DOHH2 (cell line): ENCODE data around the gene ZYG11B.

ENCODE experiments used
- H3F3A ChIP-seq: fragments of 200-600 bp; sonication (generic), shearing (Covaris generic); 2 replicates; pipeline ENCODE4 v1.6.0; 2016; ENCODE audit warnings: antibody characterized with exemption, mild to moderate bottlenecking; ENCODE audit not compliant: control insufficient read depth, insufficient read depth
- H3K27ac ChIP-seq: fragments of 200-600 bp; sonication (generic); 2 replicates; pipeline ENCODE4 v1.5.1; 2014; ENCODE audit warnings: low read depth, mild to moderate bottlenecking, low read length, moderate library complexity
- H3K27me3 ChIP-seq: fragments of 200-600 bp; sonication (generic); 2 replicates; pipeline ENCODE4 v1.6.1; 2014; ENCODE audit warnings: mild to moderate bottlenecking, low read length, mixed read lengths; ENCODE audit not compliant: control insufficient read depth
- H3K36me3 ChIP-seq: fragments of 200-600 bp; sonication (generic); 2 replicates; pipeline ENCODE4 v1.6.1; 2014; ENCODE audit warnings: mild to moderate bottlenecking, low read length, moderate library complexity, mixed read lengths; ENCODE audit not compliant: control insufficient read depth
- H3K4me1 ChIP-seq: fragments of 200-600 bp; sonication (generic); 2 replicates; pipeline ENCODE4 v1.6.1; 2014; ENCODE audit warnings: mild to moderate bottlenecking, low read length, mixed read lengths; ENCODE audit not compliant: control insufficient read depth
- H3K4me2 ChIP-seq: fragments of 200-600 bp; sonication (generic); 2 replicates; pipeline ENCODE4 v1.6.0; 2014; ENCODE audit warnings: mild to moderate bottlenecking, low read length, moderate library complexity
- H3K4me3 ChIP-seq: fragments of 200-600 bp; sonication (generic); 2 replicates; pipeline ENCODE4 v1.5.1; 2014; ENCODE audit warnings: mild to moderate bottlenecking, low read length, mixed read lengths
- H3K79me2 ChIP-seq: fragments of 200-600 bp; sonication (generic); 2 replicates; pipeline ENCODE4 v1.6.1; 2014; ENCODE audit warnings: mild to moderate bottlenecking, low read length, mixed read lengths; ENCODE audit not compliant: control insufficient read depth
- H3K9me2 ChIP-seq: fragments of 200-600 bp; sonication (generic); replicated peaks from 2 replicates; pipeline ENCODE4 v1.6.1; 2014; ENCODE audit warnings: mild to moderate bottlenecking, low read length, mixed read lengths; ENCODE audit not compliant: control insufficient read depth
- H3K9me3 ChIP-seq: fragments of 200-600 bp; sonication (generic); 2 replicates; pipeline ENCODE4 v1.6.1; 2014; ENCODE audit warnings: antibody characterized with exemption, low read length, mixed read lengths; ENCODE audit not compliant: control insufficient read depth, insufficient read depth
- H4K20me1 ChIP-seq: fragments of 200-600 bp; sonication (generic); 2 replicates; pipeline ENCODE4 v1.6.0; 2014; ENCODE audit warnings: low read depth, mild to moderate bottlenecking, antibody characterized with exemption, low read length, moderate library complexity; ENCODE audit not compliant: control insufficient read depth, insufficient read depth
- CTCF ChIP-seq: fragments of 200-600 bp; sonication (generic); IDR thresholded peaks from one replicate; pipeline ENCODE4 v1.5.1; 2014; ENCODE audit warnings: antibody characterized with exemption, mild to moderate bottlenecking, low read depth, low read length; ENCODE audit not compliant: poor library complexity, severe bottlenecking
- EZH2phosphoT487 ChIP-seq: fragments of 200-600 bp; sonication (generic); IDR thresholded peaks from 2 replicates; pipeline ENCODE4 v1.6.1; 2017; ENCODE audit warnings: borderline replicate concordance, mild to moderate bottlenecking, antibody characterized with exemption, low read length, moderate library complexity, mixed read lengths

The ZYG11B gene

DNA sequence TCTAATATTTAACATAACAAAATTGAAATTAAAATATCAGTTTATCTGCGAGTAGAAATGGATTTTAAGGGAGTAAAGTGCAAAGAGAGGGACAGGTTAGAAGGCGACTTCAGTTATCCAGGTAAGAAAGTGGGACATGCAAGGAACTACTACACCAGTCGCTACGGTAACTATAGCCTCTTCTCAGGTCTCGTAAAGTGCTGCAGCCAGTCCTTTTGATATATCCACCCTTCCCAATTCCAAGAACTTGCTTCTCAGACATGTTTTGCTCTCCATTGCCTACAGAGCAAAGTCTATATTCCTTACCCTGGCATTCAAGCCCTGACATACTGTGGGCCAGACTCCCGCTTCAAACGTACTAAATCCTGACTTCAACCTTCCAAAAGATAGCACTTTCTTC is 30.6 kb upstream of the ZYG11B start:
- H3K4me1 ChIP-seq = peaks cover 25% of the 10 kb centered on the region
- H3K79me2 ChIP-seq = peaks cover 67% of the 10 kb centered on the region
- H3K27ac ChIP-seq = no peak overlapping the region
- H3K36me3 ChIP-seq = peaks cover 34% of the 10 kb centered on the region
- no peaks in the 10 kb centered on the region for H3K9me2 ChIP-seq
- H3F3A ChIP-seq = peaks cover 4% of the 10 kb centered on the region; the same call in 1 of the 2 replicates
- peak overlapping the region; percentile 5; the same call in 1 of the 2 replicates for H3K4me3 ChIP-seq
- H4K20me1 ChIP-seq = no peaks in the 10 kb centered on the region
- H3K9me3 ChIP-seq = no peaks in the 10 kb centered on the region
- no peaks in the 10 kb centered on the region for H3K27me3 ChIP-seq
- H3K4me2 ChIP-seq = peak overlapping the region; percentile 35
- TF ChIP-seq CTCF = no peak
- TF ChIP-seq EZH2phosphoT487 = no peak

- Histone ChIP-seq H3K4me1 (peaks cover 38% of the 10 kb centered on the region), H3K4me3 (peak within 1 kb of the TSS; percentile 98), H3K9me3 (no peaks in the 10 kb centered on the region), H3K36me3 (peaks cover 11% of the 10 kb centered on the region), H3K9me2 (no peaks in the 10 kb centered on the region), H3F3A (peaks cover 14% of the 10 kb centered on the region), H3K4me2 (peak within 1 kb of the TSS; percentile 74), H3K79me2 (peaks cover 55% of the 10 kb centered on the region), H4K20me1 (no peaks in the 10 kb centered on the region), H3K27ac (peak within 1 kb of the TSS; percentile 46), H3K27me3 (no peaks in the 10 kb centered on the region)
- TF ChIP-seq CTCF = no peak
- no peak for TF ChIP-seq EZH2phosphoT487
These were observed 28.2 kb upstream of the ZYG11B start, which contains the start of gene COA7 for GRCh38 chr1:52697795-52698674. Gene COA7 (minus strand): TSS chr1:52698347. CDS start chr1:52698326, 21 bp downstream.

DNA sequence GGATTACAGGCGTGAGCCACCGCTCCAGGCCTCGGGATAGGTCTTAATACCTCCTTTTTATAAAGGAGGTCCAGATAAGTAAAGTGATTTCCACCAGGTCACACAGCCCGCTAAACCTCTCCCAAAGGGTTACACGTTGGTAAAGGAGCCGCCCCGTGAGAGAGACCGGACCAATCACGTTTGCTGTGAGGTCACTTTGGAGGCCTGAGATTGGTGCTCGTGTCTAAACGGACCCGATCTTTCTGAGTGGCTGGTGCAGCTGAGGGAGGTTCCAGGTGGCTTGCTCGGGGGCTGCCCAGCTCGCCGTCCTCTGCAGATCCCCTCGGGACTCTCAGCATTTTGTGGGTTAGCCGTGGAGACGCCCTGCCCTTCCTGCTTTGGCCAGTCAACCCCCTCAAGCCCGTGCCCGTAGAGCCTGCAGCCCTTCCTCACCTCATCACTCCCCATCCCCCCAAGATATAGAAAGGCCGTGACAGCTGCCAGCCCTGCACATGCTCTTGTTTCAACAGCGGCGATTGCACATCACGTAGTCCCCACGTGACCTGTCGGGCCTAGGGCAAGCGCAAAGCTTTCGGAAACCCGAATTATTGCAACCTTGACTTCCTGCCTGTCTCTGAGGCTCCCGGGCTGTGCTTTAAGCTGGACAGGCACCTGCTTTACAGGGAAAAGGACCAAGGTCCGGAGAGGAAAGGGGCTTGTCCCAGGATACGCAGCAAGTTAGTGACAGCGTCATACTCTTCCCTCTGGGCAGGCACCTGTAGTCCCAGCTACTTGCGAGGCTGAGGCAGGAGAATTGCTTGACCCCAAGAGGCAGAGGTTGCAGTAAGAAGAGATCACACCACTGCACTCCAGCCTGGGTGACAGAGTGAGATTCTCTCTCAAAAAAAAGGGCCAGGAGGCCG is 23.1 kb upstream of the ZYG11B start:
- Histone ChIP-seq H3F3A (peaks cover 14% of the 10 kb centered on the region), H3K27me3 (no peaks in the 10 kb centered on the region), H3K27ac (peak overlapping the region; percentile 52), H4K20me1 (no peaks in the 10 kb centered on the region), H3K4me3 (peak overlapping the region; percentile 76), H3K9me2 (no peaks in the 10 kb centered on the region), H3K4me1 (peaks cover 27% of the 10 kb centered on the region), H3K9me3 (no peaks in the 10 kb centered on the region), H3K79me2 (peaks cover 4% of the 10 kb centered on the region), H3K36me3 (no peaks in the 10 kb centered on the region), H3K4me2 (peak overlapping the region; percentile 76)
- TF ChIP-seq EZH2phosphoT487 (no peak), CTCF (no peak)
